Measurements from ENCODE around the gene MTREX. TPM values are rescaled to one million over a fixed set of nuclear protein-coding genes. Genes with fewer than 3 reads are reported as not detected.

The MTREX gene
- total RNA-seq, 1 experiment from 2014 or later, result 123 TPM

DNA sequence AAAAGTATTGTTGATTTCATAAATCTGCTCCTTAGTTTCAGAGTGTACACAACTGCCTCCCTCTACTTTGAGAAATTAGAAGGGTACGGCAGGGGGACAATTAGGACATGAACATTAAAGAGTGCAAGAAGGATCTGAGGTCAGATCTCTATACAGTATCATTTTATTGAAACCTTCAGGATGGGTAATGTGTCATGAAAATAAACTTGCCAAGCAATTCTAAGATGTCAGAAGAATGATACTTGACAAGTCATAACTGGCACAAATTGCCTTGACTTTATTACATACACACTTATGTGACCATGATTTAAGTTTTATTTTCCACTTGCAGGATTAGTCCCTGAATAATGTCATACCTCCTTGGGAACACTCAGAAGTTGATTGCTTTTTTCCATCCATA lies 134.2 kb downstream of the MTREX start:
- Mint-ChIP-seq H3K27me3 (ENCODE audit: low read depth) (no peaks in the 10 kb centered on the region), H3K4me3 (no peak overlapping the region), H3K9me3 (peaks cover 0 to 2% of the 10 kb centered on the region in 2 experiments; a peak in 1 of 5 replicates), H3K4me1 (peaks cover 50 to 55% of the 10 kb centered on the region in 2 experiments), H3K36me3 (ENCODE audit: insufficient read depth in 1 of 3, low read depth in 3 of 3) (peaks cover 17 to 48% (median 38%) of the 10 kb centered on the region in 3 experiments), H3K27ac (peak overlapping the region in 1 of 3 experiments; percentile 11; a peak in 2 of 7 replicates)
- no peak overlapping the region for H2BK15ac ChIP-seq (ENCODE audit: low read depth, low read length)
- DNase-seq, result no peak
- H3K4me1 ChIP-seq (ENCODE audit: insufficient read depth, low read length), result peaks cover 16% of the 10 kb centered on the region
- H3K18ac ChIP-seq (ENCODE audit: insufficient read length, low read depth, low read length), result no peak overlapping the region
- no peak overlapping the region for H2BK120ac ChIP-seq (ENCODE audit: low read depth, low read length, poor library complexity, severe bottlenecking)
- H4K5ac ChIP-seq (ENCODE audit: insufficient read length, low read depth, low read length), result no peak overlapping the region
- no peak overlapping the region for H3K9ac ChIP-seq (ENCODE audit: extremely low read depth, insufficient read length, low read length)
- no peak overlapping the region for H2AFZ ChIP-seq (ENCODE audit: low read length)
- no peaks in the 10 kb centered on the region for H3K79me2 ChIP-seq (ENCODE audit: insufficient read depth, low read length)
- H3K27ac ChIP-seq (ENCODE audit: insufficient read length, low read depth, low read length), result no peak overlapping the region
- no peak overlapping the region for H3T11ph ChIP-seq (ENCODE audit: low read length)
- H2BK5ac ChIP-seq (ENCODE audit: insufficient read length, low read length), result no peak overlapping the region
- no peak overlapping the region for H3K4ac ChIP-seq (ENCODE audit: low read depth, low read length)
- no peaks in the 10 kb centered on the region for H3K79me1 ChIP-seq (ENCODE audit: insufficient read depth, low read depth, low read length, poor library complexity, severe bottlenecking)
- H3K4me2 ChIP-seq (ENCODE audit: insufficient read depth, insufficient read length, low read length), result no peak overlapping the region
- TF ChIP-seq, protein P1, sequence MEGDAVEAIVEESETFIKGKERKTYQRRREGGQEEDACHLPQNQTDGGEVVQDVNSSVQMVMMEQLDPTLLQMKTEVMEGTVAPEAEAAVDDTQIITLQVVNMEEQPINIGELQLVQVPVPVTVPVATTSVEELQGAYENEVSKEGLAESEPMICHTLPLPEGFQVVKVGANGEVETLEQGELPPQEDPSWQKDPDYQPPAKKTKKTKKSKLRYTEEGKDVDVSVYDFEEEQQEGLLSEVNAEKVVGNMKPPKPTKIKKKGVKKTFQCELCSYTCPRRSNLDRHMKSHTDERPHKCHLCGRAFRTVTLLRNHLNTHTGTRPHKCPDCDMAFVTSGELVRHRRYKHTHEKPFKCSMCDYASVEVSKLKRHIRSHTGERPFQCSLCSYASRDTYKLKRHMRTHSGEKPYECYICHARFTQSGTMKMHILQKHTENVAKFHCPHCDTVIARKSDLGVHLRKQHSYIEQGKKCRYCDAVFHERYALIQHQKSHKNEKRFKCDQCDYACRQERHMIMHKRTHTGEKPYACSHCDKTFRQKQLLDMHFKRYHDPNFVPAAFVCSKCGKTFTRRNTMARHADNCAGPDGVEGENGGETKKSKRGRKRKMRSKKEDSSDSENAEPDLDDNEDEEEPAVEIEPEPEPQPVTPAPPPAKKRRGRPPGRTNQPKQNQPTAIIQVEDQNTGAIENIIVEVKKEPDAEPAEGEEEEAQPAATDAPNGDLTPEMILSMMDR (conservative IDR thresholded peaks at IDR 0.05), result no peak
- H4K20me1 ChIP-seq (ENCODE audit: control insufficient read depth, insufficient read depth, insufficient read length), result no peaks in the 10 kb centered on the region
- H3K14ac ChIP-seq (ENCODE audit: insufficient read depth, low read length), result no peak overlapping the region
- no peak overlapping the region for H4K8ac ChIP-seq (replicated peaks; ENCODE audit: insufficient read length, low read depth, low read length)
- no peaks in the 10 kb centered on the region for H3K23me2 ChIP-seq (ENCODE audit: insufficient read length, low read depth, low read length, poor library complexity, severe bottlenecking)
- H2BK20ac ChIP-seq (ENCODE audit: low read depth, low read length, poor library complexity, severe bottlenecking), result no peak overlapping the region
- H3K56ac ChIP-seq (ENCODE audit: insufficient read length, low read depth, low read length), result no peak overlapping the region
- H2BK12ac ChIP-seq (ENCODE audit: insufficient read length, low read depth, low read length), result no peak overlapping the region
- no peaks in the 10 kb centered on the region for H3K9me3 ChIP-seq (ENCODE audit: control insufficient read depth, low read depth, low read length)
- no peak overlapping the region for H3K23ac ChIP-seq (ENCODE audit: insufficient read length, low read depth, low read length)
- no peak overlapping the region for H4K91ac ChIP-seq (ENCODE audit: insufficient read length, low read depth, low read length)
- H2AK5ac ChIP-seq (ENCODE audit: insufficient read length, low read length), result no peak overlapping the region
- no peaks in the 10 kb centered on the region for H3K27me3 ChIP-seq (ENCODE audit: insufficient read depth, low read length)
- no CpG with 5 or more reads among the region's 1 CpG for WGBS (ENCODE audit: extremely low coverage, insufficient read length, low lambda C conversion rate)
